ENCODE measurements around the gene KLK11. TPM values are rescaled to one million over a fixed set of nuclear protein-coding genes. Genes with fewer than 3 reads are reported as not detected.
"Not testable (repeated sequence)": the region's sequence is repeated elsewhere in the genome, so short reads cannot be mapped to it uniquely, and the experiment has no call there.

The KLK11 gene
- total RNA-seq, 2 donors from 2014 or later, result 12.5 to 24.4 TPM

DNA sequence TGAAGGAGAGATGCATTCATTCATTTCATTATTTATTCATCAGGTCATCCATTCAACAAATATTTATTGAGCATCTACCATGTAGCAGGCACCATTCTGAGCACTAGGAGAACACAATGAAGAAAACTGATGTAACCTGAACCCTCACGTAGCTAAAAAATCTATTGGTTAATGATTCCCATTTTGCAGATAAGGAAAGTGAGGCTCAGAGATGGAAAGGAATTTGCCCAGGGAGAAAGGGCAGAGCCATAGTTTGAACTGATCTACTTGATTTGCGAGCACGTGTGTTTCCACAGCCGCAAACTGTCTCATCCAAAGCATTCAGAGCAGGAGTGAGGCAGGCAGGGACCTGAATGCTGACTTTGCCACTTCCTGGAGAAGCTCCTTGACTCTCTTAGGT, 27.7 kb downstream of the KLK11 start:
- peaks cover 0 to 11% of the 10 kb centered on the region in 2 donors for H3K27me3 ChIP-seq
- no peak overlapping the region for H3K4me3 ChIP-seq
- H3K27ac ChIP-seq, result no peak overlapping the region
- H3K36me3 ChIP-seq, result no peaks in the 10 kb centered on the region
- DNase-seq (ENCODE audit: low spot score), result no peak
- H3K9me3 ChIP-seq, result no peaks in the 10 kb centered on the region
- TF ChIP-seq, protein P1, sequence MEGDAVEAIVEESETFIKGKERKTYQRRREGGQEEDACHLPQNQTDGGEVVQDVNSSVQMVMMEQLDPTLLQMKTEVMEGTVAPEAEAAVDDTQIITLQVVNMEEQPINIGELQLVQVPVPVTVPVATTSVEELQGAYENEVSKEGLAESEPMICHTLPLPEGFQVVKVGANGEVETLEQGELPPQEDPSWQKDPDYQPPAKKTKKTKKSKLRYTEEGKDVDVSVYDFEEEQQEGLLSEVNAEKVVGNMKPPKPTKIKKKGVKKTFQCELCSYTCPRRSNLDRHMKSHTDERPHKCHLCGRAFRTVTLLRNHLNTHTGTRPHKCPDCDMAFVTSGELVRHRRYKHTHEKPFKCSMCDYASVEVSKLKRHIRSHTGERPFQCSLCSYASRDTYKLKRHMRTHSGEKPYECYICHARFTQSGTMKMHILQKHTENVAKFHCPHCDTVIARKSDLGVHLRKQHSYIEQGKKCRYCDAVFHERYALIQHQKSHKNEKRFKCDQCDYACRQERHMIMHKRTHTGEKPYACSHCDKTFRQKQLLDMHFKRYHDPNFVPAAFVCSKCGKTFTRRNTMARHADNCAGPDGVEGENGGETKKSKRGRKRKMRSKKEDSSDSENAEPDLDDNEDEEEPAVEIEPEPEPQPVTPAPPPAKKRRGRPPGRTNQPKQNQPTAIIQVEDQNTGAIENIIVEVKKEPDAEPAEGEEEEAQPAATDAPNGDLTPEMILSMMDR (IDR thresholded peaks at IDR 0.05), result no peak
- H3K4me1 ChIP-seq, result no peaks in the 10 kb centered on the region

DNA sequence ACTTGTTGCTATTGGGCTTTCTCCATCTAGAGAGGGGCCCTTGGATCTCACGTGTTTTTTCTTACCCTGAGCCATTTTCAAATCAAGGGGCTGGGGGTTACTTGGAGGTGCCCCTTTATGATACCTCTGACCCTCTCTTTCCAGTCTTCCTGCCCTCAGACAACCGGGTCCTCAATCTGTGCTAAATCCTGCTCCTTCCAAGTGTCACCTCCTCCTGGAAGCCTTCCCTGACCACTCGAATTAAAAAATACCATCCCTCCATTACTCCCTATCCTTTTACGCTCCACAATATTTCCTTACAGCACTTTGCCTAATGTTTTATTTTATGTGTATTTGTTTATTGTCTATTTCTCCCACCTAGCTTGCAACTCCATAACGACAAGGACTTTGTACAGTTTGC, 28.4 kb downstream of the KLK11 start:
- TF ChIP-seq, protein P1 (IDR thresholded peaks at IDR 0.05), result no peak
- Histone ChIP-seq H3K27me3 (peaks cover 0 to 11% of the 10 kb centered on the region in 2 donors), H3K36me3 (no peaks in the 10 kb centered on the region), H3K9me3 (no peaks in the 10 kb centered on the region), H3K4me3 (no peak overlapping the region), H3K27ac (no peak overlapping the region), H3K4me1 (no peaks in the 10 kb centered on the region)
- DNase-seq (ENCODE audit: low spot score), result no peak

DNA sequence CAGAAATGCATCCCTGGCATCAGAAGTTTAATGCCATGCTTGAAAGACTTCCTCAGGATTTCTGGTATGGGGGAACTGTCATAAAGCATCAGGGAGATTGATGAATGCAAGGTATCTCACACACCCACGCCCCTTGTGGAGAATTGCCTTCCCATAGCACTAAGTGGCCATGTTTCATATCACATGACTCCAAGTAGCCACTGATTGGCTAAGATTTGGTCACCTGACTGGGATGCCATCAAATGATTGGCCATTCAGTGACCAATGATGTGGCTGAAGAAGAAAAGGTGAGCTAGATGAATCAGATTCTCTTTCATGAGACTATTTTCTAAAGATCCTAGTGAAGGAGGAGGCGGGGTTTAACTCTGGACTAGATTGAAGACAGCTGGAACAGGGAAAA, 32.3 kb downstream of the KLK11 start:
- TF ChIP-seq, protein P1 (IDR thresholded peaks at IDR 0.05), result no peak
- no peak overlapping the region for H3K4me3 ChIP-seq
- no peaks in the 10 kb centered on the region for H3K27me3 ChIP-seq
- no peaks in the 10 kb centered on the region for H3K9me3 ChIP-seq
- no peaks in the 10 kb centered on the region for H3K36me3 ChIP-seq
- H3K27ac ChIP-seq, result no peak overlapping the region
- H3K4me1 ChIP-seq, result no peaks in the 10 kb centered on the region
- no peak for DNase-seq (ENCODE audit: low spot score)

DNA sequence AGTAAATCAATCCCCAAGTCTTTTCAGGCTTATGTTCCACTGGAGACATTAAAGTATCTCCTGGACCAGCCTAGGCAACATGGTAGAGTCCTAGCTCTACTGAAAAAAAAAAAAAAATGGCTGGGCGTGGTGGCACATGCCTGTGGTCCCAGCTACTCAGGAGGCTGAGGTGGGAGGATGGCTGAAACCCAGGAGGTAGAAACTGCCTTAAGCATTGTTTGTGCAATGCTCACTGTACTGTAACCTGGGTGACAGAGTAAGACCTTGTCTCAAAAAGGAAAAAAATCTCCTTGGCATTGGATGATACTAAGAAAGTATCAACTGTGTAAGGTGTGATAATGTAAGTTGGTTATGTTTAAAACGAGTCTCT, 33.8 kb downstream of the KLK11 start:
- H3K4me1 ChIP-seq, result no peaks in the 10 kb centered on the region
- H3K9me3 ChIP-seq, result no peaks in the 10 kb centered on the region
- DNase-seq (ENCODE audit: low spot score), result no peak
- TF ChIP-seq, protein P1 (IDR thresholded peaks at IDR 0.05), result no peak
- no peaks in the 10 kb centered on the region for H3K27me3 ChIP-seq
- no peaks in the 10 kb centered on the region for H3K36me3 ChIP-seq
- H3K4me3 ChIP-seq, result no peak overlapping the region
- no peak overlapping the region for H3K27ac ChIP-seq

DNA sequence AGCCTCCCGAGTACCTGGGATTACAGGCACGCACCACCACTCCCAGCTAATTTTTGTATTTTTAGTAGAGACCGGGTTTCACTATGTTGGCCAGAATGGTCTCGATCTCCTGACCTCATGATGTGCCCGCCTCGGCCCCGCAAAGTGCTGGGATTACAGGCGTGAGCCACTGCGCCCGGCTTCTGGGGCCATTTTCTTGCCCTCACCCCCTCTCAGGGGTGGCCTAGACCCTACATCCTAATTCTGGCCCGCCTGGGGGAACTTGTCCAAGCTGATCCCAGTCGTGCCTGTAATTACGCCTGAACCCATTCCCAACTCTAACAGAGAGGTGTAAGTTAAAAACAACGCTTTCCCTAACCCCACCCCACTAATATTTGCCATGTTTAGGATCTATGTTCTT, 42.0 kb downstream of the KLK11 start:
- H3K27ac ChIP-seq; H3K36me3 ChIP-seq; H3K4me3 ChIP-seq; DNase-seq (ENCODE audit: low spot score); H3K9me3 ChIP-seq; H3K27me3 ChIP-seq; H3K4me1 ChIP-seq: not testable (repeated sequence)

DNA sequence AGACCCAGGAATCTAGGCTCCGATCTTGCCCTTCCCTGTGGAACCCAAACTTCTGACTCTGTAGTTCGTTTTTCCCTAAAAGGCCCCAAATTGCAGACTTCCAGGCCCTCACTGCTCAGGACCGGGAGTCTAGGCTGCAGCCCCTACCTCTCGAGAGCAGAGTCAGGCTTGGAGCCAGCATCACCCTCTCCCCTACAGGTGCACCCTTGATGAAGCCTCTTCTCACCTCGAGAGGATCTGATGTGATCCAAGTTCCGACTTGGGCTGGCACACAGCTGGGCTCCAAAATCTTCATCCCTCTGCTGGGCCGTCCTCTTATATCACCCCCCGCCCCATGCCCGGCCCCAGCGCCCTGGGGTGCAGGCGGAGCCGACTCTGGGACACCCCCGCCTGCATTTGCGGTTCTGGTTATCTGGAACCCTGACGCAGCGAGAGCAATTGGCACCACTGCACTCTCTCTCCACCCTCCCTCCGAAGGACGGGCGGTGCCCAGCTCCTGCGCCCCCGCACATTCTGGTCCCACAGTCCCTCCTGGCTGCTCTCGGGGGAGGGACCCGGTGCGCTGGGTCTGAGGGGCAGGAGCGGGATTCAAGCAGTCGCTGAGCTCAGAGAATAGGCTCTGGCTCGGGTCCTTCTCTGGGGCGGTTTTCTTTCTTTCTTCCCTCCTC, 42.7 kb downstream of the KLK11 start, which contains the start of gene KLK7:
TSS of gene KLK7 (minus strand) at position 293 of the 668 bp plus-strand sequence. CDS start 1,518 bp downstream, outside the sequence.
- no peak within 1 kb of the TSS for H3K4me3 ChIP-seq
- no peaks in the 10 kb centered on the region for H3K36me3 ChIP-seq
- no peaks in the 10 kb centered on the region for H3K27me3 ChIP-seq
- no peaks in the 10 kb centered on the region for H3K4me1 ChIP-seq
- H3K27ac ChIP-seq, result no peak within 1 kb of the TSS
- TF ChIP-seq, protein P1 (IDR thresholded peaks at IDR 0.05), result no peak
- DNase-seq (ENCODE audit: low spot score), result no peak
- H3K9me3 ChIP-seq, result no peaks in the 10 kb centered on the region

Measured in right atrium auricular region (tissue), 2 donors.